Putamen (tissue), 1 donor: Measurements from ENCODE around the gene C1orf35.

Experiments used
- DNase-seq: peaks from one replicate; pipeline ENCODE4 v3.0.0-alpha.2; 2016; ENCODE audit warnings: low spot score

The C1orf35 gene

DNA sequence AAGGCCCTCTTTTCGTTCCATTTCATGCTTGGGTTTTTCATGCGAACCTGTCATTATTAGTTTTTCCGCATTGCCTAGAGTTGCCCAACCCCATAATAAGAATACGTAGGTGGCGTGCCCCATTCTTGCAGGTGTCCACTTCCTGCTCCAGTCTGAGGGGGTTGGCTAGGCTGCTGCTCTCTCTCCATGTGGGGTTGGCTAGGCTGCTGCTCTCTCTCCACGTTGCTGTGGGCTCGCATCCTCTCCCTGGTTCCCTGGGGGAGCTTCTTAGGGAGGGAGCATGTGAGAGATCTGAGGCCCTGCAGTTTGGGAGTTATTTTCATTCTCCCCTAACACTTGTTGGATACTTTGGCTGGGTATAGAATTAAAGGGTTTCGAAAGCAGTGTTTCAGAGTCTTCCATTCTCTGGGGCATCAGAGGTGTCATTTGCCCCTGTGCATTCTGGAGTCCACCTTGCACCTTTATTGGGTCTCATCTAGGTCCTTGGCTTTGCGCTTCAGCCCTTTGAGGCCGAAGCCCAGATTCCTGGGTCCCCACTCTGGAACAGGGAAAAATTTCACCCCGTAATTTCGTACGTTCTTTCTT is 8.6 kb downstream of the C1orf35 start:
- no peak for DNase-seq

DNA sequence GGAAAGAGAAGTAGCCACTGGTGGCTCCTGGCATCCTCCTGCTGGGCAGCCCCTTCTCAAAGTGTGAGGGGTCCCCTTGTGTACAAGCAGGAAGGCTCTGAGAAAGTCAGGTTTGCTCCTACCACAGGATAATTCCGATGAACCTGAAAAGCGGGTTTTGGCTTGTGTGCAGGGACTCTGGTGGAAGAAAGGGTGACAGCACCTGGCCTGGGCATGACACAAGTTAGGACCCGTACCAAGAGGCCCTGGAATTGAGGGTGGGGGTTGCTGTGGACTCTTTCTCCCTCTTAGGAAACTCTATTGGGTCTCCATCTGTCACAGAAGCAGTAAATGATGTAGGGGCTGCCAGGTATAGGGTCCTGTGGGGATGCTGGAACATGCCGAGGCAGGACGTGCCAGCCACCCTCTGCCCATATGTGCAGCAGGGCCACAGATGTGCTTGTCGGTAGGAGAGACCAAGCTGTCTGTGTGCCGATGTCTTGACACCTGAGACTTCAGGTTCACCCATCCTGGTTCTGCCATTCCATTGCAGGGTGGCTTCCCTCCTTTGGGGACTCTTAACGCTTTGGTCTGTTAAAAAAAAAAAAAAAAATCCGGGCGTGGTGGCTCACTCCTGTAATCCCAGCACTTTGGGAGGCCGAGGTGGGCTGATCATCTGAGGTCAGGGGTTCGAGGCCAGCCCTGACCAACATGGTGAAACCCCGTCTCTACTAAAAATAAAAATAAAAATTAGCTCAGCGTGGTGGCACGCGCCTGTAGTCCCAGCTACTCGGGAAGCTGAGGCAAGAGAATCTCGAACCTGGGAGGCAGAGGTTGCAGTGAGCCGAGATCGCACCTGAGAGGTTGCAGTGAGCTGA is 9.8 kb downstream of the C1orf35 start:
- DNase-seq, result no peak

DNA sequence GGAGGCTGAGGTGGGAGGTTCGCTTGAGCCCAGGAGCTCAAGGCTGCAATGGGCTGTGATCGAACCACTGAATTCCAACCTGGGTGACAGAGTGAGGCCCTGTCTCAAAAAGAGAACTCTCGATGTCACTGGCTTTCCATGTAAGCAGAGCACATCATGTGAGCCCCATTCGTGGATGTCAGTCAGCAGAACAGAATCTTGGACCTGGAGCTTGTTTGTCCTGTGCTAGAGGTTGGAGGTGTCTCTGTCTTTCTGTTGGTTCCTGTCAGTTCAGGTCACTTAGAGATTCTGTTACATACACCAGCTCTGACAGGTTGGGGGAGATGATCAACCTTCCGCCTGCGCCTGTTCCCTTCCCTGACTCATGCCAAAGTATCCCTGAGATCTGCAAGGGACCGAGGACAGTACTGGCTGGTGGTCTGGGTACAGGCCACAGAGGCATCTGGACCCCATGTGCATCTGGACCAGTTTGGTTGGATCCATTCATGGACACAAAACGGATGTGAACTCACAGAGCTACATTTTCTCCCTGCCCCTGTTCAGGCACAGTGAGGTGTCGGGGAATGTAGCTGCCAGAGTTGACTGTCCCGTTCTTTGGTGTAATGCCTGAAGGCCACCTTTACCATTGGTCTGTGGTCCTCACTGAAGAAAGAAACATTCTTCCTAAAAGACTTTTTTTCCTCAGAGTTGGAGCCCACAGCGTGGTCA is 10.6 kb downstream of the C1orf35 start:
- no peak for DNase-seq

DNA sequence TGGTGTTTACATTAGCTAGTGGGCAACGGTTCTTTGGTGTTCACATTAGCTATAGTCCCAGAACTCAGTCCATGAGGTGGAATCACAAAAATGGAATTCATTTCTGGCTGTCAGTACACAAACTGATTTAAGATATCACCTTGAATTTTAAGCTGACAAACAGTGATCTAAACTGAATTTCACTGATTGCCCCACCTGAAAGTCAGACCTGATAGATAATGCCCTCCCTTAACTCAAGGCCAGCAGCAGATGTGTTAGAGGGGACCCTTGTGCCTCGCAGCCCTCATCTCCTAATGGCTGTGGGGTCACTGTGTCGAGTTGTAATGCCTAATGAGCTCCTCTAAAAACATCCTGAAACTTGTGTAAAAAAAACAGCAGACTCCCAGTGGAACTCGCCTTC is 12.0 kb downstream of the C1orf35 start:
- DNase-seq, result no peak

DNA sequence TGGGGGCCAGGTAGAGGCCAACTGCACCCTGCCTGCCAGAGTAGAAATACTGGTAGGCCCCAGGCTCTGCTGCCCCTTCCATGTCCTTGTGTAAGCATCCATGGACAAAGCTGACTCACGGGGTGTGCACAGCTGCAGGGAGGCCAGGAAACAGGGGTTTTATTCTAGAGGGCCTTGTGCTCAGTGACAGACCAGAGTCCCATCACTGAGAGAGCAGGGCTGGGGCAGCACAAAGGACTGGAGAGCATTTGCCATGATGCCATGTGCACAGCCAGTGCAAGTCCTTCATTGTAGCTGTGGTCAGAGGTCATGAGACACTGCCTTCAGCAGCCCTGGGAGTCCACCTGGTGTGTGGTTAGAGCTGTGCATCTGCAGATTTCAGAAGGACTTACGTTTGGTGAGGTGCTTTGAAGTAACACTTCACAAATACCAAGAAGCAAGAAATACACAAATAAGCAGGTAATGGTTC is 12.5 kb downstream of the C1orf35 start:
- no peak for DNase-seq

DNA sequence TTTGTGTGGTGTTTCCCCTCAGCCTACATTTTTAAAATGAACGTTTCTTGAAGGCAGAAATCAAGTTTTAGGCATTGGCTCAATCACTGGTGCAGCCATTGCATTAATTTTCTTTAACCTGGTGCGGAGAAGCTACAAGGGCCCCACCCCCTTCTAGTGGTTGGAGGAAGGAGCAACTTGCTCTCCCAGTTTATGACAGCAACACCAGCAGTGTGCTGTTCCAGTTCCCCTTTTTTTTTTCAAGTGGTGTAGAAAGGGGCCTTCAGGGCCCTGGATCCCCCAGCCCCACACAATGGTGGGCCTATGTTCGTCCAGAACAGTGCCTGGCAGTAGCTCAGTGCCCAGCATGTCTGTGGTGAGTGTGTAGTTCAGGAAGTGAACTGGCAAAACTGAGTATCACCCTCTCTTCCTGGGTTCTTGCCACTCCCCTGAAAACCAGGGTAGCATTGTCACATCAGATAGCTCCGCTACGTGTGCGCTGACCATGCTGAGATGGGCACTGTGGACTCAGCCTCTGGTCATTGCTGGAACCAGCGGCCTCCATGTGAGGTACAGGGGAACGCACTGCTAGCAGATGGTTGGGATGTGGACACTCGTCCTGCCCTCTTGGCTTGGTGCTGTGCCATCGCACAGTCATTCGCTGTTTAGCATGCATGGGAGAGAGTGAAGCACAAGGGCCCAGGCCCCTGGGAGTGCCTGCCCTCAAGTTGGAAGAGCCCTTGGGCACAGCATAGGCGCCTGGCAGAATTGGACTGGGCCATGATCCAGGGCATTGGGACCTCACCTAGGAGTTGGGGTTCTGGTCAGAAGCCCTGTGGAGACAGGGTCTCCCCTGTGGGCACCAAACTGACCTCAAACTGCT is 13.4 kb downstream of the C1orf35 start:
- no peak for DNase-seq

DNA sequence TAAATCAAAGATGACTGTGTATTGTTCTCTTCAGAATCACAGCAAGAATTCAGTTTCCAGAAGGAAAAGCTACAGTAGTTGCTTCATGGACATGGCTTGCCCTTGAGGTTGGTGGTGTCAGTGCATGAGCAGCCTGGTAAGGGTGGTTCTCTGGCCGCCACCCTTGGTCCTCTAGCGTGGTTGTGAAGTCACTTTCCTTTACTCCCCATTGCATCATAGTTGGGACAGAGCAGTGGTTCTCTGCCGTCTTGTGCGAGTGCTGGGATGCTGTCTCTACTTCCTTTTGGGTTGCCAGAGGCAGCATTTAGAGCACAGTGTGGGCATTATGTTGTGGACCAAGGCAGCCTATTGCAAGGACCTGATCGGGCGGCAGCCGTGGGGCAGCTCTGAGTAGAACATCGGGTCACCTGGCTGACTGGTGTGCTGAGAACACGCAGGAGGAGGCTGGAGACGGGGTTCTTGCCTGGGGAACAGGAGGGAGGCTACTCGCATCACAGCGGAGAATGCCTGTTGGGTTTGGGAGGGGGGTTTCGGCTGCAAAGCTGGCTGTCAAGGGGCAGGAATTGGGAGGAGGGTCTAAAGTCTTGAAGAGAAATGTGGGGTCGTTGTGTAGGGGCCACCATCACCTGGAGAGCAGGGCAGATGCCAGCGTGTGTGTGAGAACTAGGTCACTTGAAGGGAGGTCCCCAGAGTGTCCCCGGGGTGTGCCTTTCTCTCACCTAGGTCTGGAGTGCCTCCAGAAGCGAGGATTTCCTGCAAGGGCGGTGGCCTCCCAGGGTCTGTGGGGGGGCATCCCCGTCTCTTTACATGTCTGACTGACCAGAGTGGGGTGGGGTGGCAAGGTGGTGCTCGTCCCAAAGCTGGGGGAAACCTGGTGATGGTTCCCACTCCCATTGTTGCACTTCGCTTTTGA is 14.3 kb downstream of the C1orf35 start:
- DNase-seq, result no peak

DNA sequence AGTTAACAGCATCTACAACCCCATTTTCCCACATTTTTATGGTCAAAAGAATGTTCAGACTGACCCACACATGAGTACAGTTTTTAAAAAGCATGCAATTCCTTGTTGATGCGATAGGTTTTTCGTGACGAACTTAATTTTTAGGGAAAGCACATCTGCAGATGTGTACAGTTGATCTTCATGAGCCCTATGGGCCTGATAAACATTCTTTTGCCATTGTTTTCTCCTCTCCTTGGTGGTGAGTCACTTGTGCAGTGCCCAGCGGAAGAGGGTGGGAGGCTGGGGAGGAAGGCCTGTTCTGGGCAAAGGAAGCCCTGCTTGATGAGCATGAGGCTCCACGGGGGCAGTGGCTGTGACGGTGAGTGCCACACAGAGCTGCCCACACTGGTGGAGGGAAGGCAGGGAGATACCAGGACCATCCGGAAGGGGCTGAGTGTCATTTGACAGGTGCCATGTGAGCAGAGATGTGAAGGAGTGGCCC is 15.3 kb downstream of the C1orf35 start:
- DNase-seq, result no peak

DNA sequence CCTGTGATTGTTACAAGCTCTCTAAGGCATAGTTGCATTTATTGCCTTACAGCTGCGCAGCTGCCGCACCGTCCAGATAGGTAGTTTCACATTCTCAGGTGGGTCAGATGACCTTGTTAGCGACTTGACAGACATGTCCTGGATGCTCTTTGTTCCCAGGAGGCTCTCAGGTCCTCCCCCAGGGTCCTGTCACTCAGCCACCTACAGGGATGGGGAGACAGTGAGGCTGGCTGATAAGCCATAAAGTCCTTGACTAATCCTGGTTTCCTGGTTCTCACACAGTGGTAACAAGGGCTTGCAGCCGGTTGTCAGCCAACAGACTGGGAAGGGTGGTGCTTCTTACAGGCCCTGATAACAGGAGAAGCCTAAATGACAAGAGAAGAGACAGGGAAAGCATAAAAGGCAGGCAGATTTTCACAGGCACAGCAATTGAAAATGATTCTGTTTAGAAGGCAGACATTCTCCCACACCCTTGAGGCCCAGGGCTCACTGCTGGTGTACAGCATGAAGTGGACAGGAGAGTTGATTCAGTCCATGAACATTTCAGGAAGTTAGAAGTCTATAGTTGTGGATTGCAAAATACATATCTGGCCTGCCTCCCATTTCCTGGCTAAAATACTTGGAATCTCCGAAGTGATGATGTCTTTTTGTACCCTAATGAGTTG is 17.7 kb downstream of the C1orf35 start:
- DNase-seq, result no peak

DNA sequence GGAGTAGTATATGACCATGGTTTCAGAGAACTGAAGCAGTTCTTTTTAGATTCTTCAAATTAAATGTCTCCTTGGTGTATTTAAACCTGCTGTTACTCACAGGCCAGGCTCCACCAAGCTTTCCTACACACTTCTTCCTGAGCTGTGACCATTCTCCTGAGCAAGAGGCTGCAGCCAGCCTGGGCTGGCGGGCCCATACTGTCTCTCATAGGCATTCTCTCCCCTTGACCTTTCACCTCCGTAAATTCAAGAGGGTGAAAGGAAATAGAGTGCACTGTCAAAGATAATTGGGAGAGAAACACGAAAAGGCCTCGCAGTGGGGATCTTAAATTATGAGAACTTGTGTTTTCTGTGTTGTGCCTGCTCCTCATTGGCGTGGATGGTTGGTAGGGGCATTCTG is 18.3 kb downstream of the C1orf35 start:
- no peak for DNase-seq

DNA sequence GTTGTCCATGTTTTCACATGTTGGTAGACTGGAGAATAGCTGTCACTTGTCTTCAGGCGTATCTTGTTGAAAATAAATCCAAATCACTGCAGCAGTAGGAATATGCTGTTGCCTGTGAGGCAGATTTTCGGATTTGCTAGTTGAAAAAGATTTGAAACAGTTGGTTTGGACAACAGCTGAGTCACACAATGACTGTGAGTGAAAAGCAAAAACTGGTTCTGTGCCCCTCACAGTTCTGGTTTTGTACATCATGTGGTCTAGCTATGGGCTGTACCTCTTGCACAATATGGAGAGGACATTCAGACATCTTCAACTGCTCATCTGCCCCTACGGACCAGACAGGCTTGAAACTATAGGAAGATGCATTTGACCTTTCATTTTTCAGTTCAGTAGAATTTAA is 18.8 kb downstream of the C1orf35 start:
- no peak for DNase-seq

DNA sequence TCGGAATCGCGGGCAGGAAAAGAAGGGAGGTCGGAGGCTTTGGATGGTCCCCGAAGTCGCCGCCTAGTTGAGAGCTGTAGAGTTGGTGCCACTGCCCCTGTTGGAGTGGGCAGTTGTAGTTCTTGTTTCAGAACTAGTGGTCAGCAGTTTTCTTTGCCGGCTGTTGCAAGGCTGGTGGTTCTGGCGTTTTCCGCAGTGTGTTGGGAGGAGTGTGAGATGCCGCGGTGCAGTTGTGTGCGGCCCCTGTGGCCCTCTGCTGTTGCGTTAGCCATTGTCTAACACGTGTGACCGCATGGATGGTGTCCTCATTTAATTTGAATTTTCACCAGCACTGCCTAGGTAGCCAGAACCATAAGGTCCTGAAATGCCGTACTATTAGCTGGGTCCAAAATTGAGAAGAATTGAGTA is 19.2 kb downstream of the C1orf35 start:
- DNase-seq, result no peak

DNA sequence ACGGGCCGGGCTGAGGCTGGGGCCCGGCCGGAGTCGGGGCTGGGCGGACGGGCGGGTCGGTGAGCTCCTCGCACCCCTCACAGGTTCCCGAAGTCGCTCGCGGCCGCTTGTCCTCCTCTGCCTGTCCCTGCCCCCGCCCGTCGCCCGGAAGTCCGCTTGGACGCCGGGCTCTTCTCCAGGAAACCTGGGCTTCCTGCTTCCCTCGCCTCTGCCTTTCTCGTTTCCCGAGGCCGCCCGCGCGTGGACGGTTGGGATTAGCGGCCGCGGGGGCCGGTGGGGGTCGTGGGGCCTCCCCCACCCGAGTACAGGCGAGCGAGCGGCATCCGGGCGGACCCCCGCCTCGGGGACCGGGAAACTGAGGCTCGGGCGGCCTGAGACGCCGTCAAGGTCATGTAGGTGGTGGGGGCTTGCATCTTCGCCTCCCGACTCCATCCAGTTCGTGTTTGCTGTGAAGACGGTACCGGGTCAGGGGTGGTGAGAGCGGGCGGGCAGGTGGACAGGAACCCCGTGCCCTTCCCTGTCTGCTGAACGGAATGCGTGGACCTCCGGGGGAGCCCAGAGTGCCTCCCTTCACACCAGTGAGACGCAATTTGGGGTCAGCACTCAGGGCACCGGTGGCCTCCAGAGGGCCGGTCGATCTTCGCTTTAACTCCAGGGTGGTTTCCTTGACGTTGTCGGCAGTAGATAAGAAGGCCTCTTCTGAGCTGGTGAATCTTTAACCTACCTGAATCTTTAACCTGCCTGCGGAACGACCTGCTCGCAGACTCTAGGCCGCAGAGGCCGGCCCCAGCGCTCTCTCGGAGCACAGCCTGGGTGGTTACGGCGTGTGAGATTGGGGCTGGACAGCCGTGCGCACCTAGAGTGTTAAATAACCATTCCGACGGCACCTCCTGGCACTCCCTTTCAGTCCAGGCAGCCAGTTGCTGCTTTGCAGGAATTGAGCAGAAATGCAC is 19.9 kb downstream of the C1orf35 start:
- no peak for DNase-seq

DNA sequence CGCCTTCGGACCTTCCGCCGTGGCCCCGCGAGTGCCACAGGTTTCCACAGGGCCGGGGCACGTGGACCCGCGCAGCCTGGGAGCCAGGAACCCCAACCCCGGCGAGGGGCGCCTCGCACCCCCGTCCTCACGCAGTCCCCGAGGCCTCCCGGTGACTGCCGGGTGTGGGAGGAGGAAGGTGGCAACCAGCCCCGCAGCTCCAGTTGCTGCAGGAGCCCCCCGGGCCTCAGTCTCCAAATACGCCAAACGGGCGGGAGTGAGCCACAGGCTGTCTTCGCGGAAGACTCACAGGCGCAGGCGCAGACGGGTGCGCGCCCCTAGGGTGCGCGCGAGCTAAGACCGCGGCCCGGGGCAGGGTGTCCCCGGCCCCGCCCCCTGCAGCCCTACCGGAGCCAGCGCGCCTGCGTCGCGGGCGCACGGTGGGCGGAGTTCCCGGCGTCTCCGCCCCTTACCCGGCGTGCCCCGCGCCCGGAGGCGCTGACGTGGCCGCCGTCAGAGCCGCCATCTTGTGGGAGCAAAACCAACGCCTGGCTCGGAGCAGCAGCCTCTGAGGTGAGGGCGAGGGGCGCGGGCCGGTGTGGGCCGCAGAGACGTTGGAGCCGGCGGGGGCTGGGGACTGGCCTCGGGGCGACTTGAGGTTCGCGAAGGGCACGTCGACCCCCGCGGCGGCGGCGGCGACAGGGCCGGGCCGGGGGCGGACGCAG is 20.8 kb downstream of the C1orf35 start, which contains the start of gene ARF1:
ARF1 (plus strand) TSS at position 495 of the 704 bp plus-strand sequence. CDS start 14,407 bp downstream, outside the sequence.
- DNase-seq, result peak; percentile 94

DNA sequence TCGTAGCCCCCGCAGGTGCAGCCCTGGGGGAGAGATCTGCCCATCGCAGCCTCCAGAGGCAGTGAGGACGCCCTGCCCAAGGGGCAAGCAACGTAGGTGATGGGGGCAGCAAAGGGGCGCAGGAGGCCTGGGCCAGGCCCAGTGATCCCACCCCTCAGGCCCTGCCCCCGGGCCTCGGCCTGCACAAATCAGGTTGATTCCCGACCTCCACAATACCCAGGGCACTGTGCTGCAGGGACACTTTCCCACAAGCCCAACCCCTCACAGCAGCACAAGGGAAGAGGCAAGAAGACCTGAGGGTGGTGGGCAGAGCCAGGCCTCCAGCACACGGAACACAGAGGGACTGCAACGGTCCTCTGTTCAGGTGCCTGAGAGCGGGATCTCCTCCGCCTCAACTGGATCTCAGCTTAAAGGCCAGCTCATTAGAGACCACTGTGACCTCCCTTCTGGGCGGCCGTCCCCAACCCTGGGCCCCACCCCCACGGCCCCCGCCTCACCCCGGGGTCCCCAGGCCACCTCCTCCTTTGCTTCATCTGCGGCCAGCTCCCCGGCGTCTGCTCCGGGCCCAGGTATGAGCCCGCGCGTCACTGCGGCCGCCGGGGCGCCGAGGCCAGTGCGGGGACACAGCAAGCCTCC is 21.4 kb downstream of the C1orf35 start:
- no peak for DNase-seq

DNA sequence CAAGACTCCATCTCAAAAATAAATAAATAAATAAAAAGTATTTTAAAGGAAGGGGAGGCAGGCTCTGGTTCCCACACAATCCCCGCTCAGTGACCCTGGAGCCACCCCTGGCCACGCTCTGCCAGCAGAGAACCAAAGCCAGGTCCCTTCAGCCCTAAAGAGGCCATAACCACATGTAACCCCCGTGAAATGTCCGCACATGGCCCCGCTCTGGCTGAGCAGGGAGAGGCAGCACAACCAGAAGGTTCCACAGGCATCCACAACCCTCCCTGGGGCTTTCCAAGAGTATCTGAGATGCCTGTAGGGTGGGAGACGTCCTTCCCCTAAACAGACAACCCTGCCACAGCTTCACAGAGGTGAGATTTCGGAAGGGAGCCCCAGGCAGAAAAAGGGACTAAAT is 22.0 kb downstream of the C1orf35 start:
- no peak for DNase-seq

DNA sequence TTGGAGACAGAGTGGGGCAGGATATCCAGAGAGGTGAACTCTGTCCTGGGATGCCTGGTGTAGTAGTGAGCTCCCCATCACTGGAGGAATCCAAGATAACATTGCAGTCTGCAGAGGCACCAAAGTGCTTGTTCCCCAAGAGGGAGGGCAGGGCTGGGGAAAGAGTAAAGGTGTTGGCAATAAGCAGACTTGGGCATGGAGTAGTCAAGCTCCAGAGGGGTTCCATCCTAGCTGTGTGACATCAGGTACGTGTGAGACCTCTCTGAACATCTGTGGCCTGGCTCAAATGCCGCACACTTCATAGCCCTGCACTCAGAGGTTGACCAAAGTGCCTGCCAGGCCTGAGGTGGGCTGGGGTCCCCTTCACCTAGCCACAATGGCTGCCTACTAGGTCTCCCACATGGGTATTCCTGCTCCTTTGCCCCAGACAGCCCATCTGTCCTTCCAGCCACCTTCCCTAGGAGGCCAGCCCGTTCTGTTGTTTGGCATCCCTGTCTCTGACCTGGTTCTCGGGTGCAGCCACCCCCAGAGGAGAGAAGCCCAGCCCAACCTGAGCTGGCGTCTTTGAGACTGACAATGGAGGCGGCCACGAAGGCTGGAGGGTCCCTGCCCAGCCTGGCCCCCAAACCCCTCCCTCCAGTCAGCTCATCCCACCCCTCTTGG is 23.4 kb downstream of the C1orf35 start:
- DNase-seq, result no peak
